OCI-M2 (cell line): Measurements from ENCODE around the gene CEP72.
"Not testable (repeated sequence)": the region's sequence is repeated elsewhere in the genome, so short reads cannot be mapped to it uniquely, and the experiment has no call there.

Experiments
- DNase-seq: peaks from one replicate; lab custom pipeline; 2025; ENCODE audit not compliant: unreplicated experiment; lab: John Stamatoyannopoulos, UW

Gene CEP72

GRCh38 chr5:611731-612486, at the start of gene CEP72:
Gene CEP72 (plus strand): TSS chr5:612340. CDS start chr5:612362, 22 bp downstream.
- no peak for DNase-seq

GRCh38 chr5:565782-566440, 46.2 kb upstream of the CEP72 start:
- DNase-seq, result no peak

- DNase-seq, result no peak
Observed at GRCh38 chr5:566636-567309, 45.4 kb upstream of the CEP72 start.

- no peak for DNase-seq
Observed at GRCh38 chr5:567664-568060, 44.5 kb upstream of the CEP72 start.

GRCh38 chr5:568061-568781, 43.9 kb upstream of the CEP72 start:
- no peak for DNase-seq

GRCh38 chr5:568809-569208, 43.3 kb upstream of the CEP72 start:
- no peak for DNase-seq

- no peak for DNase-seq
Observed at GRCh38 chr5:569358-569867, 42.7 kb upstream of the CEP72 start.

GRCh38 chr5:569868-570361, 42.2 kb upstream of the CEP72 start:
- no peak for DNase-seq

GRCh38 chr5:570446-570845, 41.7 kb upstream of the CEP72 start:
- DNase-seq, result no peak

GRCh38 chr5:570886-571285, 41.3 kb upstream of the CEP72 start:
- DNase-seq, result no peak

- DNase-seq, result no peak
Observed at GRCh38 chr5:571791-572190, 40.3 kb upstream of the CEP72 start.

- no peak for DNase-seq
Observed at GRCh38 chr5:572398-573019, 39.6 kb upstream of the CEP72 start.

GRCh38 chr5:573206-573605, 38.9 kb upstream of the CEP72 start:
- DNase-seq, result no peak

GRCh38 chr5:573976-574375, 38.2 kb upstream of the CEP72 start:
- no peak for DNase-seq

- DNase-seq, result no peak
Observed at GRCh38 chr5:574906-575305, 37.2 kb upstream of the CEP72 start.

GRCh38 chr5:575636-576035, 36.5 kb upstream of the CEP72 start:
- no peak for DNase-seq

- not testable (repeated sequence) for DNase-seq
Observed at GRCh38 chr5:577214-577613, 34.9 kb upstream of the CEP72 start.

GRCh38 chr5:577800-578199, 34.3 kb upstream of the CEP72 start:
- no peak for DNase-seq

- DNase-seq, result no peak
Observed at GRCh38 chr5:579211-579610, 32.9 kb upstream of the CEP72 start.

GRCh38 chr5:579746-580366, 32.3 kb upstream of the CEP72 start:
- no peak for DNase-seq
